Stimulated activated CD4-positive, alpha-beta T cell treated with anti-CD3 and anti-CD28 coated beads, Interleukin-15, amount 100 ng/mL, for 1 hour (primary cell): ENCODE results near the gene PCDHGA11.
"Not testable (repeated sequence)": the region's sequence is repeated elsewhere in the genome, so short reads cannot be mapped to it uniquely, and the experiment has no call there.

Experiments used
- DNase-seq, 2 donors: peaks; one replicate each; pipeline ENCODE4 v3.0.0-alpha.2; 2020; ENCODE audit warnings: low read depth in 1 of 2, low spot score in 1 of 2

PCDHGA11 gene

GRCh38 chr5:141420855-141421488, at the start of gene PCDHGA11:
Gene PCDHGA11, plus strand, starts transcription at chr5:141421051. Its CDS starts 177 bp downstream, at chr5:141421228.
- no peak for DNase-seq

- DNase-seq, result no peak
Observed at GRCh38 chr5:141371572-141372475, 49.0 kb upstream of the PCDHGA11 start.

- no peak for DNase-seq
Observed at GRCh38 chr5:141373673-141374317, 47.1 kb upstream of the PCDHGA11 start, which contains the start of gene PCDHGA6. Gene PCDHGA6, plus strand, starts transcription at chr5:141373891. Its CDS starts 193 bp downstream, at chr5:141374084.

GRCh38 chr5:141374627-141375026, 46.2 kb upstream of the PCDHGA11 start:
- DNase-seq, result no peak

- DNase-seq, result not testable (repeated sequence)
Observed at GRCh38 chr5:141375444-141376155, 45.3 kb upstream of the PCDHGA11 start.

GRCh38 chr5:141382469-141383294, 38.2 kb upstream of the PCDHGA11 start, which contains the start of gene PCDHGA7:
Gene PCDHGA7, plus strand, starts transcription at chr5:141382742. Its CDS starts 158 bp downstream, at chr5:141382900.
- DNase-seq, result no peak

GRCh38 chr5:141383345-141383744, 37.5 kb upstream of the PCDHGA11 start:
- DNase-seq, result no peak

- no peak for DNase-seq
Observed at GRCh38 chr5:141384471-141385267, 36.2 kb upstream of the PCDHGA11 start.

- DNase-seq, result not testable (repeated sequence)
Observed at GRCh38 chr5:141387557-141388311, 33.1 kb upstream of the PCDHGA11 start, which contains the start of gene PCDHGB4. Gene PCDHGB4, plus strand, starts transcription at chr5:141387698. Its CDS starts 187 bp downstream, at chr5:141387885.

- DNase-seq, result no peak
Observed at GRCh38 chr5:141388661-141389060, 32.2 kb upstream of the PCDHGA11 start.

- no peak for DNase-seq
Observed at GRCh38 chr5:141389153-141390042, 31.5 kb upstream of the PCDHGA11 start.

GRCh38 chr5:141392429-141393198, 28.2 kb upstream of the PCDHGA11 start, which contains the start of gene PCDHGA8:
Gene PCDHGA8, plus strand, starts transcription at chr5:141392633. Its CDS starts 181 bp downstream, at chr5:141392814.
- no peak for DNase-seq

GRCh38 chr5:141393267-141393666, 27.6 kb upstream of the PCDHGA11 start:
- DNase-seq, result no peak

- not testable (repeated sequence) for DNase-seq
Observed at GRCh38 chr5:141394401-141395187, 26.3 kb upstream of the PCDHGA11 start.

- DNase-seq, result peak in 1 of 2 donors; percentile 35
Observed at GRCh38 chr5:141397756-141398551, 22.9 kb upstream of the PCDHGA11 start, which contains the start of gene PCDHGB5. Gene PCDHGB5, plus strand, starts transcription at chr5:141397947. Its CDS starts 181 bp downstream, at chr5:141398128.
